Measurements from ENCODE around the gene MXI1. TPM values are rescaled to one million over a fixed set of nuclear protein-coding genes. Genes with fewer than 3 reads are reported as not detected.
A peak's percentile ranks its signal among the peaks of the same experiment; 100 is the strongest.

Gene MXI1
- total and polyA plus RNA-seq, 7 donors = 52.2 to 148 (median 92.0) TPM

- H3K27me3 ChIP-seq = no peaks in the 10 kb centered on the region
- no peak overlapping the region for H3K27ac ChIP-seq
- H3K4me3 ChIP-seq = no peak overlapping the region
- H3K4me1 ChIP-seq = peaks cover 0 to 7% (median under 1%) of the 10 kb centered on the region in 4 donors
- no peaks in the 10 kb centered on the region for H3K9me3 ChIP-seq
- H3K36me3 ChIP-seq = peaks cover 9 to 68% (median 19%) of the 10 kb centered on the region in 4 donors
- TF ChIP-seq POLR2A (IDR thresholded peaks at IDR 0.05) (no peak), POLR2AphosphoS5 (IDR thresholded peaks at IDR 0.05) (no peak), EP300 (IDR thresholded peaks at IDR 0.05) (no peak)
- TF ChIP-seq, protein P1, sequence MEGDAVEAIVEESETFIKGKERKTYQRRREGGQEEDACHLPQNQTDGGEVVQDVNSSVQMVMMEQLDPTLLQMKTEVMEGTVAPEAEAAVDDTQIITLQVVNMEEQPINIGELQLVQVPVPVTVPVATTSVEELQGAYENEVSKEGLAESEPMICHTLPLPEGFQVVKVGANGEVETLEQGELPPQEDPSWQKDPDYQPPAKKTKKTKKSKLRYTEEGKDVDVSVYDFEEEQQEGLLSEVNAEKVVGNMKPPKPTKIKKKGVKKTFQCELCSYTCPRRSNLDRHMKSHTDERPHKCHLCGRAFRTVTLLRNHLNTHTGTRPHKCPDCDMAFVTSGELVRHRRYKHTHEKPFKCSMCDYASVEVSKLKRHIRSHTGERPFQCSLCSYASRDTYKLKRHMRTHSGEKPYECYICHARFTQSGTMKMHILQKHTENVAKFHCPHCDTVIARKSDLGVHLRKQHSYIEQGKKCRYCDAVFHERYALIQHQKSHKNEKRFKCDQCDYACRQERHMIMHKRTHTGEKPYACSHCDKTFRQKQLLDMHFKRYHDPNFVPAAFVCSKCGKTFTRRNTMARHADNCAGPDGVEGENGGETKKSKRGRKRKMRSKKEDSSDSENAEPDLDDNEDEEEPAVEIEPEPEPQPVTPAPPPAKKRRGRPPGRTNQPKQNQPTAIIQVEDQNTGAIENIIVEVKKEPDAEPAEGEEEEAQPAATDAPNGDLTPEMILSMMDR (IDR thresholded peaks at IDR 0.05) = no peak
- intact Hi-C loops (cut with DNase I) = no loop called here
- 94 to 97% methylated on average over 3 of the region's 3 CpGs for WGBS, 2 donors
- DNase-seq = no peak
Measured at GRCh38 chr10:110284262-110284661, 76.9 kb downstream of the MXI1 start.

DNA sequence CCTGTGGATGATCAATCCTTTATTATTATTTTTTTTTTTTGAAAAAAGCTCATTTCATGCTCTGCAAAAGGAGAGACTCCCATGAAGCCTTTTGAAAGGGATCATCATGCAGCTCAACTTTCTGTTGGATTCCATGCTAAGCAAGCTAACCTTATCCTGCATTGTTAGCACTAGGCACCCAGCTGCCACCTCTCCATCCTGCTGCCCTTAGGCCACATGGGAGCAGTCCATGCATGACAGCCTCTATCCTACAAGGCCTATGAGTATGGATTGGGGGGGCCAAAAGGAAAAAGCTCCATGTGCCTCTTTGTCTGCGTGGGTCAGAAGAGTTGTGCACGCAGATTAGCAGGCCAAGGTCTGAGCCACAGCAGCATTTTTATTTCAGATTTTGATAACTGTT lies 78.1 kb downstream of the MXI1 start:
- WGBS, 2 donors = 96% methylated on average over 2 of the region's 2 CpGs
- H3K27ac ChIP-seq = no peak overlapping the region
- H3K9me3 ChIP-seq = no peaks in the 10 kb centered on the region
- TF ChIP-seq EP300 (IDR thresholded peaks at IDR 0.05) = no peak
- TF ChIP-seq POLR2A (IDR thresholded peaks at IDR 0.05) = no peak
- TF ChIP-seq, protein P1 (IDR thresholded peaks at IDR 0.05) = no peak
- TF ChIP-seq POLR2AphosphoS5 (IDR thresholded peaks at IDR 0.05) = no peak
- intact Hi-C loops (cut with DNase I) = no loop called here
- H3K4me3 ChIP-seq = no peak overlapping the region
- DNase-seq = no peak
- peaks cover 9 to 68% (median 19%) of the 10 kb centered on the region in 4 donors for H3K36me3 ChIP-seq
- no peaks in the 10 kb centered on the region for H3K4me1 ChIP-seq
- no peaks in the 10 kb centered on the region for H3K27me3 ChIP-seq

DNA sequence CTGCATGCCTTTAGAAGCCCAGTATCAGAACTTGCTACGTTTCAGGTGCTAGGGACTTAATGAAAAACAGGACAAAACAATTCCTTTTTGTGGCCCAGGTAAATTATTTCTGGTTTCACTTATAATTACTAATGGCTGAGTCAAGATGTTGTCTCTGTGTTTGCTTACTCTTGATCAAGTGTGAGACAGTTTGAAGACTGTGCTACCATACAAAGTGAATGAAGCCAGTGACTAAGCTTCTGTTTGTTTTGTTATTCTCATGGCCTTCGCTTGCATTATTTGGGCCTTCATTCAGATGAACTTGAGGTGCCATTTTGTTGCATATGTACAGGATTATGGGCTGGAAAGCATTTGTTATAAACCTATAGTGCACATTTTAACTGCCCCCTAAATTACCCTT lies 79.4 kb downstream of the MXI1 start:
- intact Hi-C loops (cut with DNase I) = no loop called here
- TF ChIP-seq, protein P1 (IDR thresholded peaks at IDR 0.05) = no peak
- TF ChIP-seq POLR2AphosphoS5 (IDR thresholded peaks at IDR 0.05) = peak in 1 of 4 donors; percentile 6
- Histone ChIP-seq H3K4me1 (no peaks in the 10 kb centered on the region), H3K27me3 (no peaks in the 10 kb centered on the region), H3K9me3 (no peaks in the 10 kb centered on the region), H3K36me3 (peaks cover 9 to 70% (median 19%) of the 10 kb centered on the region in 4 donors), H3K4me3 (no peak overlapping the region), H3K27ac (no peak overlapping the region)
- WGBS, 2 donors = 89 to 96% methylated on average over 2 of the region's 2 CpGs
- no peak for DNase-seq

DNA sequence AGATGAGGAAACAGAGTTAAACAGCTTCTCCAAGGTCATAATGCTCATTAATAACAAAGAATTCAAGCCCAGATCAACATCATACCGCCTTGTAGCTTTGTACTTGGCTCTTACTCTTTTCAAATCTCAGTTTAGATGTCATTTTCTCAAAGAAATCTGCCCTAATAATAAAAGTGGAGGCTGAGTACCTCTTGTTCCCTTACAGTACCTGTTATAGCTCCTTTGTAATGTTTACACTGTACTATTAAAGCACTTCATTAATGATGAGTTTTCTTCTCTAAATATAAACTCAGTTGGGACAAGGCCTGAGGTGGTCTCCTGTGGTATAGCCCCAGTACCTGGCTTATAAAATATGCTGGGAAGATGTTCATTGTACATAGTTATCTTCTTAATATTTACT lies 89.6 kb downstream of the MXI1 start:
- no peak for TF ChIP-seq POLR2A (IDR thresholded peaks at IDR 0.05)
- no peak for TF ChIP-seq EP300 (IDR thresholded peaks at IDR 0.05)
- no peak for TF ChIP-seq POLR2AphosphoS5 (IDR thresholded peaks at IDR 0.05)
- TF ChIP-seq, protein P1 (IDR thresholded peaks at IDR 0.05) = no peak
- Histone ChIP-seq H3K36me3 (peaks cover 29 to 98% (median 54%) of the 10 kb centered on the region in 4 donors), H3K27me3 (no peaks in the 10 kb centered on the region), H3K9me3 (no peaks in the 10 kb centered on the region), H3K4me1 (peaks cover 0 to 42% (median 28%) of the 10 kb centered on the region in 4 donors), H3K27ac (no peak overlapping the region), H3K4me3 (no peak overlapping the region)
- intact Hi-C loops (cut with DNase I) = no loop called here
- 88 to 96% methylated on average over 1 of the region's 1 CpG for WGBS, 2 donors
- no peak for DNase-seq

GRCh38 chr10:110300486-110300986 lies 93.1 kb downstream of the MXI1 start:
- WGBS, 2 donors = 78 to 86% methylated on average over 5 of the region's 5 CpGs
- Histone ChIP-seq H3K36me3 (peaks cover 19 to 76% (median 37%) of the 10 kb centered on the region in 4 donors), H3K27ac (no peak overlapping the region), H3K27me3 (no peaks in the 10 kb centered on the region), H3K9me3 (no peaks in the 10 kb centered on the region), H3K4me3 (no peak overlapping the region), H3K4me1 (peaks cover 0 to 58% (median 42%) of the 10 kb centered on the region in 4 donors)
- no peak for DNase-seq
- TF ChIP-seq EP300 (IDR thresholded peaks at IDR 0.05) = no peak
- TF ChIP-seq, protein P1 (IDR thresholded peaks at IDR 0.05) = no peak
- no peak for TF ChIP-seq POLR2AphosphoS5 (IDR thresholded peaks at IDR 0.05)
- TF ChIP-seq POLR2A (IDR thresholded peaks at IDR 0.05) = no peak
- intact Hi-C loops (cut with DNase I) = no loop called here

All from sigmoid colon (tissue), 7 donors.